ENCODE data around the gene MTPN. TPM values are rescaled to one million over a fixed set of nuclear protein-coding genes. Genes with fewer than 3 reads are reported as not detected.

Gene MTPN
- total and polyA plus RNA-seq, 8 donors = 106 to 130 (median 122) TPM

DNA sequence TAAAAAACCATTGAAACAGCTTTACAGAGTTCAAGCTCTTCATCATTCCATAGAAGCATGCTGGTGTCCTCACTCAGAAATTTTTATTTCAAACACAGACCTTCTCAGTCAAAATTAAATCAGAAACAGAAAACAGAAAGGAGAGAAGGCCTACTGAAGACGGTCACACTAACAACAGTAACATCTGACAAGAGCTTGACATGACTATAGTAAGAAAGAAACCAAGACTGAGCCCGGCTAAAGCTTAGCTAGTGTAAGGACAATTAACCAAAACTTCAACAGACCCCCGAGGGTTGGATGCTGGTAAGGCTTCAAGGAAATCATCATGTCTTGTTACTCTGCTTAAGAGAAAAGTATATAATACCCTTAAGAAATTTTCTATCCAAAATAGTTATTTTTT, 38.6 kb downstream of the MTPN start:
- no peak overlapping the region for H3K4me3 ChIP-seq
- DNase-seq (no peak), ATAC-seq (no peak)
- intact Hi-C loops (cut with DNase I) = no loop called here
- TF ChIP-seq, protein P1, sequence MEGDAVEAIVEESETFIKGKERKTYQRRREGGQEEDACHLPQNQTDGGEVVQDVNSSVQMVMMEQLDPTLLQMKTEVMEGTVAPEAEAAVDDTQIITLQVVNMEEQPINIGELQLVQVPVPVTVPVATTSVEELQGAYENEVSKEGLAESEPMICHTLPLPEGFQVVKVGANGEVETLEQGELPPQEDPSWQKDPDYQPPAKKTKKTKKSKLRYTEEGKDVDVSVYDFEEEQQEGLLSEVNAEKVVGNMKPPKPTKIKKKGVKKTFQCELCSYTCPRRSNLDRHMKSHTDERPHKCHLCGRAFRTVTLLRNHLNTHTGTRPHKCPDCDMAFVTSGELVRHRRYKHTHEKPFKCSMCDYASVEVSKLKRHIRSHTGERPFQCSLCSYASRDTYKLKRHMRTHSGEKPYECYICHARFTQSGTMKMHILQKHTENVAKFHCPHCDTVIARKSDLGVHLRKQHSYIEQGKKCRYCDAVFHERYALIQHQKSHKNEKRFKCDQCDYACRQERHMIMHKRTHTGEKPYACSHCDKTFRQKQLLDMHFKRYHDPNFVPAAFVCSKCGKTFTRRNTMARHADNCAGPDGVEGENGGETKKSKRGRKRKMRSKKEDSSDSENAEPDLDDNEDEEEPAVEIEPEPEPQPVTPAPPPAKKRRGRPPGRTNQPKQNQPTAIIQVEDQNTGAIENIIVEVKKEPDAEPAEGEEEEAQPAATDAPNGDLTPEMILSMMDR (IDR thresholded peaks at IDR 0.05) = no peak
- H3K27ac ChIP-seq = no peak overlapping the region
- H3K9me3 ChIP-seq = no peaks in the 10 kb centered on the region
- H3K4me1 ChIP-seq = peaks cover 0 to 5% of the 10 kb centered on the region in 2 donors
- H3K27me3 ChIP-seq = no peaks in the 10 kb centered on the region
- H3K36me3 ChIP-seq = no peaks in the 10 kb centered on the region

DNA sequence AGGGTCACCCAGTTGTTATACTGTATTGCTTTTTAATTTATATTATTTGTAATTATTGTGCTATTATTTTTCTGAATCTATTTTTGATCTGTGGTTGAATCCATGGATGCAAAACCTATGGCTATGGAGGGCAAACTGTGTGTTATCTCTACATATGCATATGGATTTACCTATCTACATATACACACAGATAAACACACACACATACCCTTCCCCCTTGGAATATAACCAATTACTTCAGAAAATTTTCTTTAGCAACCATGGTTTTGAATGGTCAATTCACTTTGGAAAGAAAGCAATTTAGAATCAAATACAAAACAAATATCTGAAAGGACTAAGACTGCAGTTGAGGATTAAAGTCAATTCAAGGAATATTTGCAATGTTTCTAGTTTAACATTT, 39.1 kb downstream of the MTPN start:
- Histone ChIP-seq H3K27ac (no peak overlapping the region), H3K4me3 (no peak overlapping the region), H3K4me1 (peaks cover 0 to 5% of the 10 kb centered on the region in 2 donors), H3K36me3 (no peaks in the 10 kb centered on the region), H3K27me3 (no peaks in the 10 kb centered on the region), H3K9me3 (no peaks in the 10 kb centered on the region)
- DNase-seq = no peak
- intact Hi-C loops (cut with DNase I) = no loop called here
- TF ChIP-seq, protein P1 (IDR thresholded peaks at IDR 0.05) = no peak
- ATAC-seq = no peak

DNA sequence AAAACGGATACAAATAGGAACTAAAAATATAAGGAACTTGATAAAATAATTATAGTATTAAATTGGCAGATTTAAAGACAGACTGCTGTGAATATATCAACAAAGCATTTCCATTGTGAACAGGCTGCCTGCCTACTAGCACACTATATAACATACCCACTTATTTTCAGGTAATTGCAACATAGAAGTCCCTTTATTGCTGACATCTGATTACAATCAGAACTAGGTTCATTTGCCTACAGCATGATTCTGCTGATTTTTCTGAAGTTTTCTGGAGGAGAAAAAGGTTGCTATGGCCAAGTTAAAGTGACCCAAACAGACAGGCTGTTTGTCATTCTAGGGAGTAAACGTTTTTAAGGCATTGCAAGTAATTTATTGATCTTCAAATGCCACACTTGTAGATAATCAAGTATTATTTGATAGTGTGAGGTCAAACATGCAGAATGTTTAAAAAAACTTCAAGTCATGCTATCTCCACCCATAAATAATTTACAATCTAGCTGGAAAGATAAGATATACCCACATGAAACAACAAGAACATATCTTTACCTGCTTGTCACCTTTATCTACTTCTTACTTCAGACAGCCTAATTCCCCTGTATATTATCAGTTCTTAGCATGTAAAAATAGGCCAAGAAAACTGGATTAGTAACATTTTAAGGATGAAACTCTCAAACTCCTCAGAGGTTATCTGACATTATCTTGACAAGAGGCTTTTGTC, 40.5 kb downstream of the MTPN start:
- H3K36me3 ChIP-seq = no peaks in the 10 kb centered on the region
- H3K4me1 ChIP-seq = peaks cover 0 to 16% of the 10 kb centered on the region in 2 donors
- DNase-seq (no peak), ATAC-seq (no peak)
- no peaks in the 10 kb centered on the region for H3K27me3 ChIP-seq
- no peak overlapping the region for H3K4me3 ChIP-seq
- H3K27ac ChIP-seq = no peak overlapping the region
- H3K9me3 ChIP-seq = no peaks in the 10 kb centered on the region
- intact Hi-C loops (cut with DNase I) = no loop called here
- TF ChIP-seq, protein P1 (IDR thresholded peaks at IDR 0.05) = no peak

DNA sequence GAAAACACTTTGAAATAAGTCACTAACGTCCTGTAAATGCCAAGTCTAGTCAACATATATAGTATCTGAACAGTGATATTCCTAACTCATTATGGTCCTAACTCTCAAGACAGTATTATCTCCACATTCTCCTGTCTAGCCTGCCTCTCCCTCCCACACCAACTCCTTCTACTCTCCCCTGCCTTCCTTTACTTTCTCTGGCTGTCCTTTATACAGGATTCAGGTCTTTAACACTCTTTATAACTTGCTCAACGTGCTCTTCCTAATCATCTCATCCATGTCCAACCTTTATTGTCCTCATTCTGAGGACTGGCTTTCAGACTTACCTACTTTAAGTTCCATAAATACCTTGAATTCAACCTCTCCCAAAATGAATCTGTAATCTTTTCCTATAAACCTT, 42.5 kb downstream of the MTPN start:
- Histone ChIP-seq H3K9me3 (no peaks in the 10 kb centered on the region), H3K4me3 (no peak overlapping the region), H3K27me3 (no peaks in the 10 kb centered on the region), H3K36me3 (peaks cover 0 to 4% of the 10 kb centered on the region in 2 donors), H3K4me1 (peaks cover 0 to 32% of the 10 kb centered on the region in 2 donors), H3K27ac (no peak overlapping the region)
- DNase-seq (no peak), ATAC-seq (no peak)
- intact Hi-C loops (cut with DNase I) = no loop called here
- TF ChIP-seq, protein P1 (IDR thresholded peaks at IDR 0.05) = no peak

DNA sequence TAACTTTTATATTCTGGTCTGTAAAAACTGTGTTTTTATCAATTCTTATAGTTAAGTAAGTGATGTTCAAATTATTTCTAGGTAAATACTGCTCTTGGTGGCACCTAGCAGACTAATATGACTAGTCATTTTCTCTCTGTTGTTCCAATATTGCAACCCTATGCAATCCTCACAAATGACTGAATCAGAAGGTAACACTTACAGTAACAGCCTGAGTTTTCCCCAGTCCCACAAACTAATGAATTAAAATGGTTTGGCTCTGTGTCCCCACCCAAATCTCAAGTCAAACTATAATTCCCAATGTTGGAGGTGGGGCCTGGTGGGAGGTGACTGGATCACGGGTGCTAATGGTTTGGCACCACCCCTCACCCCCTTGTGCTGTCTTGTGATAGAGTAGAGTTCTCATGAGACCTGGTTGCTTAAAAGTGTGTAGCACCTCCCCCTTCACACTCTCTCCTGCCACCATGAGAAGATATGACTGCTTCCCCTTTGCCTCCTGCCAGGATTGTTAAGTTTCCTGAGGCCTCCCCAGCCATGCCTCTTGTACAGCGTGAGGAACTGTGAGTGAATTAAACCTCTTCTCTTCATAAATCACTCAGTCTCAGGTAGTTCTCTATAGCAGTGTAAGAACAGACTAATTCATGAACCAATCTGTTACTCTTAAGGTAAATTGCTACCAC, 43.5 kb downstream of the MTPN start:
- Histone ChIP-seq H3K27me3 (no peaks in the 10 kb centered on the region), H3K4me3 (no peak overlapping the region), H3K27ac (no peak overlapping the region), H3K36me3 (peaks cover 0 to 15% of the 10 kb centered on the region in 2 donors), H3K9me3 (no peaks in the 10 kb centered on the region), H3K4me1 (peaks cover 0 to 32% of the 10 kb centered on the region in 2 donors)
- intact Hi-C loops (cut with DNase I) = no loop called here
- TF ChIP-seq, protein P1 (IDR thresholded peaks at IDR 0.05) = no peak
- DNase-seq (no peak), ATAC-seq (no peak)
